GF-D8 (cell line): ENCODE results near the gene PHF20.
"Not testable (repeated sequence)": the region's sequence is repeated elsewhere in the genome, so short reads cannot be mapped to it uniquely, and the experiment has no call there.

Experiments used
- DNase-seq: peaks from one replicate; lab custom pipeline; 2025; lab: John Stamatoyannopoulos, UW

PHF20 gene

DNA sequence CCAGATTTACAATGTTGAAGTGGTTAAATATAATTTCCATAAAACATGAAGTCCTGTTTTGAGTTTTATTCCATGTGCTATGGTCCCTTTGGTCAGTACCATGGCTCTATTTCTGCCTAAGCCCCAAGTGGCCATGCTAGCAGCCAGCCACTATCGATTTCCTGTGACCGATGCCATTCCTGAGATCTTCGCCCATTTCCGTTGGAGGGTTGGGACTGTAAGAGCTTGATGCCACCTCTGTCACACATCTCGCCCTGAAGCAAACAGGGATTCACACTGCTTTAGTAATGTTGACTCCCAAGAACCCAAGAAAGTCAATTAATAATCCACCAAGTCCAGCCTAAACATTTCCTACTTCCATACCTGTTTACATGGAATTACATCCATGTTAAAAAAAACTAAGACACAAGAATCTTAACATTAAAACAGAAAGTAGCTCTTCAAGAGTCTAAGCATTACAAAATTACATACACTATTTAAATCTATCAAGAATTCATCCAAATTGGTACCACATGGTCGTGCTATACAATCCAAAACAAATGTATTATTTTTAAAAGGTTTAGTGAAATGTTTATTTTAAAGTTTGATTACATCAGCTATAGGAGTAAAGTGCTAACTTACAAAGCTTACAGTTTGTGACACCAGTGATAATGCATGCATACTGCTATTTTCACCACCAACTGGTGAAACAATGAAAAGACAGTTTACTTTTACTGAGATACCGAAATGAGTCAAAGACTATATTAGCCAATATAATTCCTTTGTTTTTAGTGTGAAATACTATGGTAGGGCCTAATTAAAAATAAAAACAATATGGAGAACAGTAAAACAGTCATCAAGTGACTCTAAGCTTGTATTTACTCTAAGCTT lies 32.3 kb upstream of the PHF20 start:
- no peak for DNase-seq

DNA sequence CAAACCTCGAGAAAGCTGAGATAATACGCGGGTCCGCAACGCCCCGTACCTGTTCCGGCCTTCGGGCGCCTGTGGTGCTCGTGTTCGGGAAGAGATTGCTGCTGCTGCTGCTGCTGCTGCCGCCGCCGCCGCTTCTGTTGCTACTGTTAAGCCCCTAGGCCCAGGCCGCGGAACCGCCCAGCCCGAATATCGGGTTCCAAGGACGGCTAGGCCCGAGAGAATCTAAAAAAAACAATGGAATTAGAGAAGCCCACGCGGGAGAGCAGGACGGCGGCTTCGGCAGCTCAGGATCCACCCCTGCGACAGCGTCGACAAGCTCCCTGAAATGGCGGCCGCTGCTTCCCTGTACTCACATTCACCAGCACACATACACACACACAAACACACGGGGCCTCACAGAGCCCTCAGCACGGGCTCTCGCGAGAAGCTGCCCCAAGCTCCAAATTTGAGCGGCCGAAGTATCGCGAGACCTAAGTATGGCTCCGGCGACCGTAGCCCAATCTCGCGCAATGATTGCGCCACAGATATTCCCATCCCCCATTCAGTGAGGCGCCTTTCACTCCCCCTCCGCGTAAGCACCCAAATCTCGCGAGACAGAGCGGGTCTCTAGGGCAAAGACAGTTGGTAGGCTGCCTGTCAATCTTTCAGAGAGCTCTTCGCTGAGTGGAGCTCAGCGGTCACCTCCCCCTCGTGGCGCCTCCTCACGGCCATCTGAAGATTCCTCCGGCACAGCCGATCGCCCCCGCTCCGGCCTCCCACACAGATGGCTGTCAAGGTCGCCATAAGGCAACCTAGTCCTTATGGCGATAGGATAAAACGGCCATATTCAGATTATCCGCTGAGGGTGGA lies 29.7 kb upstream of the PHF20 start, which contains the start of gene RBM39:
RBM39 (minus strand) TSS at position 369 of the 849 bp plus-strand sequence. CDS start 1,386 bp downstream, outside the sequence.
- DNase-seq: peak; percentile 99

DNA sequence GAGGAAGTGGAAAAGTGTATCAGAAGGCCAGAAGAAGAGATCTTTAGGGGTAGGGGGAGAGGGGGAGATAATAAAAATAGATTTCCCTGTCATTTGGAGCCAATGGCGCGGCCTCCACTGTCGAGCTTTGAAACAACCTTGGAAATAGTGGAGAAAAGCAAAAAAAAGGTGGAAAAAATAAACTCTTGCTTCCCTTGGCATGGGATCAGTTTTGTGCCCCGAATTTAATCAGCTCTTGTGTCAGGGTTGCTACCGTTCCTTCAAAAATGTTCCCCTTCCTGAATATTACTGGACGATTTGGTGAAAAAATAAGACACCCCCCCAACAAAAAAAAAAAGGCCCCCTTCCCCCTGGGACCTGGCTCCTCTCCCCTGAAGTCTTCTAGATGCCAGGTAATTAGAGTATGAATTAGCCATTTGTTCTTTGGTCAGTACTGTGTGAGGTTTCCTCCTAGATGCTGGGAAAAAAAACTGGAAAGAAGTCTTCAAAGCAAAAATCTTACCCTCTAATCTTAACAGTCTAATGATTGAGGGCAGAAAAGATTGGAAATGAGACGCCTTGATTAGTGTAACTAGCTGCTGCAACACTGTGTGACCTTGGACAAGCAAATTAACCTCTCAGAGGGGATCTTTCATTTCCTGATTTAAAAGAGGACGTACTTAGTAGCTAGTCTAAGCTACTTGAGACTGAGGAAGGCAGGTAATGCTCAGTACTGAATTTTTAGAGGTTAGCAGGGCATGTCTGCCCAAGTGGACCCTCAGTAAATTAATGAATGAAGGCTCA lies 28.9 kb upstream of the PHF20 start:
- DNase-seq: peak; percentile 77

DNA sequence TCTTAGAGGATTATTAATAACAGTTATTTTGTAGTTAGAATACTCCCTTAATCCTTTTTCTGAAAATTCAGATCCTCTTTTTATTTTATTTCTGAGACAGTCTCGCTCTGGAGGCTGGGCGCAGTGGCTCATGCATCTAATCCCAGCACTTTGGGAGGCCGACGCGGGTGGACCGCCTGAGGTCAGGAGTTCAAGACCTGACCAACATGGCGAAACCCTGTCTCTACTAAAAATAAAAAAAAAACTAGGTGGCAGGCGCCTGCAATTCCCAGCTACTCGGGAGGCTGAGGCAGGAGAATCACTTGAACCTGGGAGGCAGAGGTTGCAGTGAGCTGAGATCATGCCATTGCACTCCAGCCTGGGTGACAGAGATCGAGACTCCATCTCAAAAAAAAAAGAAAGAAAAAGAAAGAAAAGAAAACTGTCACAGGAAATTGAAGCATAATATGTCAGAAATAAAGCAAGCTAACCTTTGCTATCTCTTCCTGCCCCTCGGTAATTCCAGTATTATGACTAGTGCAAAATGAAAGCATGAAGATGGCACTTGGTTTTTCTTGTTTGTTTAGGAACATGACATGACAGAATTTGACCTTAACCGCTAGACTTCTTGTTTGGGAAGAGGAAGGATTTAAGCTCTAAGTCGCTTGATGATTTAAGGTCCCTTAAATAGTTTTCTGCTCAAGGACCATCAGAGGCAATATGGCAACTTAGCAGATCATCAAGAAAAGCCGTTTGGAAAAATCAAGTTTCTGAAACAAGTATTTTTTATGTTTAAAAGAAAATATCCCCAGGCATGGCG lies 27.9 kb upstream of the PHF20 start:
- peak; percentile 39 for DNase-seq

DNA sequence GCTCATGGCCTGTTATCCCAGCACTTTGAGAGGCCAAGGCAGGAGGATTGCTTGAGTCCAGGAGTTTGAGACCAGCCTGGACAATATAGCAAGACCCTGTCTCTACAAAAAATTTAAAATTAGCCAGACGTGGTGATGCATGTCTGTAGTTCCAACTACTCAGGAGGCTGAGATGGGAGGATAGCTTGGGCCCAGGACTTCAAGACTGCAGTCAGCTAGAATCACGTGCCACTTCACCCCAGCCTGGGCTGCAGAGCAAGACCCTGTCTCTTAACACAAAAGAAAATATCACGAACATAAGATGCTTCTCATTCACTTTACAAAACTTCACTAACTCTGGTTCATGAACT lies 27.3 kb upstream of the PHF20 start:
- DNase-seq: not testable (repeated sequence)

DNA sequence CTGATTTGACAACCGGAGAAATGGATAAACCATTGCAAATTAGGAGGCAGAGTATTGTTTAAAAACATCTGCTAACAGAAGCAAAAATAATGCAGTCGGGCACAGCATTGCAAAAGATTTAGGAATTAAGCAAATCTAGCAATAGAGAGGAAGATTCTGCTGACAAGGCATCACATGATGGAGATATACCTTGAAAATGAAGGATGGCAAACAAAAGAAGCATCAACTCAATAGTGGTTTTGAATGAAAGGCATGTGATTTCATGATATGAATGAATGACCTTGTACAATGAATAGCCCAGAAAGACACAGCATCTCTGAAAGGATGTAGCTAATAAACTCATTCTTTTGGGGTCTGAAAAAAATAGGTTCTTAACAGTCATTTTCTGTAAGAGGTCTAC lies 21.2 kb upstream of the PHF20 start:
- no peak for DNase-seq

DNA sequence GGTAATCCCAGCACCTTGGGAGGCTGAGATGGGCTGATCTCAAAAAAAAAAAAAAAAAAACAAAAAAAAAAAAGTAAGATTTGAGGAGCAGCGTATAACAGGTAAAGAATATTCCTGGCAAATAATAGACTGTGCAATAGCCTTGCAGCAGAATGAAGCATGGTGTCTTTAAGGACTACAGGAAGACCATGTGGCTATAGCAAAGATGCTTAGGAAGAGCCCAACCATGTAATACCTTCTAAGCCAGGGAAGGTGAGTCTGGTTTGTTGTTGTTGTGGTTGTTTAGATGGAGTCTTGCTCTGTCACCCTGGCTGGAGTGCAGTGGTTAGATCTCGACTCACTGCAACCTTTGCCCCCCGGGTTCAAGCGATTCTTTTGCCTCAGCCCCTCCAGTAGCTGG lies 15.4 kb upstream of the PHF20 start:
- DNase-seq: no peak

DNA sequence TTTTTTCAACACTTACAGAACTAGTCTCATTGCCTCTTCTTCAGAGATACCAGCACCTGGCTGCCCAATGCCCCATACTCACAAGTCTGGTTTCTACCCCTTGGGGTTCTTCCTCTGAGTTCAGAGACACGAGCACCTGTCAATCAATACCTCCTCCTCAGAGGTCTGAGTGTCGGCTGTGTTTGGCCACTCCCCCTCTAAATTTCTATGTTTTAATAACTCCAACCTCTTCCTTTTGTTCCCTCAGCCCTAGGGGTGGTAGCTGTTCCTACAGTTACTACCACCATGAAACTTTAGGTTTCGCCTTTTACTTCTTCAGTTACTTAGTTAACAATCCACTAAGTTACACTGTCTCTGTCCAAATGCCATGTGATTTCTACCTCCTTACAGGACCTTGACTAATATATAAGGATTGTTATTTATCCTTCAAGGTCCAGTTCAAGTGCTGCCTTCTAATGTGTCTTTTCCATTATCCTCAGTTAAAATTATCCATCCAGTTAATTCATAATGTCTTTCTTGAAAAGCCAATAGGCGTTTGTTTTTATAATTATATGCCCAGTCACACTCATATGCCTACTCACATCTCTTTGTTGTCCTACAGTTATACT lies 14.6 kb upstream of the PHF20 start:
- no peak for DNase-seq

DNA sequence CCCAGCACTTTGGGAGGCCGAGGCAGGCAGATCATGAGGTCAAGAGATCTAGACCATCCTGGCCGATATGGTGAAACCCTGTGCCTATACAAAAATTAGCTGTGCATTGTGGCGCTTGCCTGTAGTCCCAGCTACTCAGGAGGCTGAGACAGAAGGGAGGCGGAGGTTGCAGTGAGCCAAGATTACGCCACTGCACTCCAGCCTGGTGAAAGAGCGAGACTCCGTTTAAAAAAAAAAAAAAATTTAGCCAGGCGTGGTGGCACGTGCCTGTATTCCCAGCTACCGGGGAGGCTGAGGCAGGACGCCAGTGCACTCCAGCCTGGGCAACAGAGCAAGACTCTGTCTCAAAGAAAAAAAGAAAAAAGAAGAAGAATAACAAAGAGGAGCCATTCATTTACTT lies 10.3 kb upstream of the PHF20 start:
- DNase-seq: not testable (repeated sequence)

DNA sequence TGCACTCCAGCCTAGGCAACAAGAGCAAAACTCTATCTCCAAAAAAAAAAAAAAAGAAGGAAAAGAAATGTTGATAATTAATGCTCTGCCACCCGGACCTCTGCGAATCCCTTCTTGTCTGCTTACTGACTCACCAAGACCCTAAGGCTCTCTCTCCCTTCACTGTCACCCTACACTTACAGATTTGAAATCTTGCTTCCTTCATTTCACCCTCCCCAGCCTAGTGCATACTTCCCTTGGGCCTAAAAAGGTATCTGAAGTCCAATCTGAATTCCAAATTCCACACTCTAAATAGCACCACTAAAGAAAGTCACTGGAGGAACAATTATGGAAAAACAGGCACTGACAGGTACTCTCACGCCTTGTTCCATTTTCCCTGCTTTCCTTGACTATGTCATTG lies 9.4 kb upstream of the PHF20 start:
- DNase-seq: no peak

DNA sequence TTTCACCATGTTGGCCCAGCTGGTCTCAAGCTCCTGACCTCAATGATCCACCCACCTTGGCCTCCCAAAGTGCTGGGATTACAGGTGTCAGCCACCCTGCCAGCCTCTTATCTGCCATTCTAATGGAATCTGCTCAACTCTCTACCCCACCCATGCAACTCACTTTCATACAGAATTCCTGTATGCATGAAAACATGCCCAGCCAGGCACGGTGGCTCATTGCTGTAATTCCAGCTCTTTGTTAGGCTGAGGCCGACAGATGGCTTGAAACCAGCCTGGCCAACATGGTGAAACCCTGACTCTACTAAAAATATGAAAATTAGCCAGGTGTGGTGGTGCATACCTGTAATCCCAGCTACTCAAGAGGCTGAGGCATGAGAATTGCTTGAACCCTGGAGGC lies 6.9 kb upstream of the PHF20 start:
- not testable (repeated sequence) for DNase-seq

DNA sequence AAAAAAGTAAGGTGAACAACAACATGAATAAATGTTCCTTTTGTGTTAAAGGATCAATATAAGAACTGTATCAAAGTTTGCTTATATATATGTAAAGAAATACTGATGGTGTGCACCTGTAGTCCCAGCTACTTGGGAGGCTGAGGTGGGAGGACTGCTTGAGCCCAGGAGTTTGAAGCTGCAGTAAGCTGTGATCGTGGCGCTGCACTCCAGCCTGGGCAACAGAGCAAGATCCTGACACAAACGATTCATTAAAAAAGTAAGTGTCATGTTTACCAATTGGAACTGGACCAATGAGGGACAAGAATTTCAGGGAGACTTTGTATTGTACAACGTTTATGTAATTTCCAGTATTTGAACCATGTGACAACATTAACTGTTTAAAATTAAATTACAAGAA lies 5.0 kb upstream of the PHF20 start:
- no peak for DNase-seq

DNA sequence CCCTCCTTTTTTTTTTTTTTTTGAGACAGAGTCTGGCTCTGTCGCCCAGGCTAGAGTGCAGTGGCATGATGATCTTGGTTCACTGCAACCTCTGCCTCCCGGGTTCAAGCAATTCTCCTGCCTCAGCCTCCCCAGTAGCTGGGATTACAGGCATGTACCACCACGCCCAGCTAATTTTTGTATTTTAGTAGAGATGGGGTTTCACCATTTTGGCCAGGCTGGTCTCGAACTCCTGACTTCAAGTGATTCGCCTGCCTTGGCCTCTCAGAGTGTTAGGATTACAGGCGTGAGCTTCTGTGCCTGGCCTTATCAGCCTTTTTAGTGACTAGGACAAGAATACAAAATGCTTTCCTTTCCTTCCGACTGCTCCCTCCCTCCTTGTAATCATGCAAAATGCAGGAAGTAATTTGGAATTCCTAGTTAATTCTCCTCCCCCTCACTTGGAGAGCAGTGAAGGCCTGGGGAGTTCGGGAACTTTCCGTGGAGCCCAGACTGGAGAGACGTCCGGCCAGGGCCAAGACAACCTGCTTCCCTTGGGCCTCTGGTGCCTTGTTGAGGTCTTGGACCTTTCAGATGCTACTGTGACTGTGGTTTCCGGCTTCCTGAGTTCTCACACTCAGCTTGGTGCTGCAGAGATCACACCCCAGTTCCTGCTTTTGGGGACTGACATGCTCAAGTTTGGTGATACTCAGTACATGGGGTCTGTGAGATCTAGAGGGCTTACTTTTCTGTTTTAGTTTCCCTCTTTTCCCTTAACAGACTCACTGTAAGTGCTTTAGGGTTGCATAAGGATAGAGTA lies 3.9 kb upstream of the PHF20 start:
- DNase-seq: peak; percentile 86

DNA sequence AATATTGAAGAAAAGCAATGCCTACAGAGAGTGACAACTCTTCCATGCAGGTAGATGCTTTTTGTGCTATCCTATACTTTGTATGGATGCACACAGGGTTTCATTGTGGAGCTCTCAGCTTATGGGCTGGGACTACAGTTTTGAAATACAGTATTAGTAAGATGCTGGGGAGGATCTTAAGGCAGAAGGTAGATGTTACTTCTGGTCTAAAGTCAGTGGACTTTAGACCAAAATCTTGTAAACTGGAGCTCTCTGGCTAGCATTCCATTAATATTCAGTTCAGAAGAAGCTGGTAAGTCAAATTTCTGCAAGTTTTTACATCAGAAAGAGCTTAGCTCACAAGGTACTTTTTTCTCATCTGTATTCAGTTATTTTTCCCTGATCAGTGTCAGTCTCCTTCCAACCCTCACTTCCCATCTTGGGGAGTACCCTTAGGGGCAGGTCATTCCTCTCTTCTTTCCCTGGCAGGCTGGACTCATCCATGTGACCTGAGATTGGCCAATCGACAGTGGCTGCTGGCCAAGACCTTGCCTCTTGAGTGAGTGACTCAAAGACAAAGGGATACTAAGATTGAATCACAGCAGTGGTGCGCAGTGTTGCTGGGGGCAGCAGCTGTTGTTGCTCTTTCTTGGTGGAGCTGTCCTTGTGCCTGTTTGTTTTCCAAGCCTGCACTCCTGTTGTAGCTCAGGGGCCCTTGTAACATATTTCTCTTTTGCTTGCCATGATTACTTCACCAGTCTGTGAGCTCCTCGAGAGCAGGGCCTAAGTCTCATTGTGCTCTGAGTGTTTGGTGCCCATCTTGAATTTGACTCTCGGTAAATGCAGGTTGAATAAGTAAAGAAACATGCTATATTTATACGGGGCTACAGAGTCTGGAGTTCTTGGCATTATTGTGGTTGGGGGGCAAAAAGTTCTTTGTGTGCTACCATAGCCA lies 2.8 kb upstream of the PHF20 start:
- peak; percentile 26 for DNase-seq

DNA sequence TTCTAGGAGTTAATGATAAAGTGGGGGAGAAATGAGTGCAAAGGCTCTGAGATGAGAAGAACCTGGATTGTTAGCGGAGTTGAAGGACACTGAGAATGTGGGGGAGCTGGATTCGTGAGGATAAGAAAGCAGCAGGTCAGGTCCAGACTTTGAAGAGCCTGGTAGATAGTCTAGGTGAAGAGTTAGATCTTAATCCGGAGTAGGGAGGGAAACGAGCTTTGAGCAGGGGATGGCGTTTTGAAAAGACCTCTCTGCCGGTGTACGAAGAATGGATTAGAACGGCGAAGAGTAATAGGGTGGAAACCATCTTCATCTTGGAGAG lies 487 bp upstream of the PHF20 start:
- DNase-seq: no peak

DNA sequence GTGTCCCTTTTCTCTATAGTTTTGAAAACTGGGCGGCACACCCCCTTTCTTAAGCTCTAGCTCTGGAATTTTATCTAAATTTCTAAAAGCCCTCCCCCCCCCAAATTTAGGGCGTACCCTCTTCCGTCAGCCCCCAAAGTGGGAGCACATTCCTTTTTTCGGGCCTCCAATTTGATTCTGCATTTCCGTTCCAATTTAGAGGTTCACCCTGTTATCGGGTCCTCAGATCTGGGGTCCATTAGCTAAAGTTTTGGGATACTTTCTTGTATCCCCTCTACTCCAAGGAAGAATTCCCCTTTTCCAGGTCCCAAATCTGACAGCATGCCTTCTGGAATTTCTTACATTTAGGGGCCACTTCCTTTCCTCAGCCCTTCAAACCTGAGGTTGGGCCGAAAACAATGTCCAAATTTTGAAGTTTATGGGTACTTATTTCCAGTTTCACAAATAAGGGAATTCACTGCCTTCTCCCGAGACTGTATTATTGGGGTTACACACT lies 796 bp downstream of the PHF20 start:
- no peak for DNase-seq

DNA sequence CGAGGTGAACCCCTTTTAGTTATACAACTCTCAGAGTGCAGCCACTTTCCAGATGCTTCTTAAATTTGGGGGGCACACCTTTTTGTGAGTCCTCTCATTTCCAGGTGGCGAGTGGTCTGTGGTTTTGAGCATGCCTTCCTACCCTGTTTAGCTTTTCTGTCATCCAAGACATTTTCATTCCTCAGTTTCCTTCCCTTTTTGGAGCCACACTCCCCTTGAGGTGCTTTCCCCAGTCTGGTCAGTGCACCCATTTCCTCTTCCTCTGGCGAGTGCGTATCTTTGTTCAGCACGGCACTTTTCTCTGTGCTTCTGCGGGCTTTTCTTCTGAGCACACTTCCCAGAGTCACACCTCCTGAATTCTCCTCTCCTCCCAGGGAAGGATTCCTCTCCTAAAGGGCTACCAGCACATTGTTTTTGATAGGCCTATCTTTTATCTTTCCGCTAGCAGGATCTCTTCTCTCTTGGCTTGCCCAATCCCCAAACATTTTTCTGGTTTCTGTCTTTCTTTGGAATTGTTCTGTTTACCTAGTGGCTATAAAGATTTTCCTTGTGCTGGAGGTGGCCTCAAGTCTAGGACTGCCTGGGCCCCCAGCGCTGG lies 1.4 kb downstream of the PHF20 start:
- DNase-seq: peak; percentile 67

DNA sequence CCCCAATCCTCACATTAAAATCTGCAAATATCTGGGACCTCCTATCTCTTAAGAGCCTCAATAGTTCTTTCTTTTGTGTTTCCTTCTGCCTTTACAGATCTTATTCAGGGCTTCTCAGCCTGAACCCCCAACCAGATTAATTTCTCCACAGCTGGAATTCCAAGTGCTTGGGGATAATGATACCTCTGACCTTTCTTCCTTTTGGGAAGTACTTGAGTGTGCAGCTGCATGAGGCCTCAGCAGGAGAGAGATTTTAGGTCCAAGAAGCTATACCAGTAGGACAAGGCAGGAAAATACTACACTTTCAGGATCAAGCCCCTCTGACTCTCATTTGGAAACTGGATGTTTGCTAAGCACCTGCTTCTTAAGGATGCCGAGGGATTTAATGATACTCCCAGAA lies 2.6 kb downstream of the PHF20 start:
- DNase-seq: no peak
